SW480 (cell line): Measurements from ENCODE around the gene STT3A.
"Not testable (repeated sequence)": the region's sequence is repeated elsewhere in the genome, so short reads cannot be mapped to it uniquely, and the experiment has no call there.

Experiments
- DNase-seq: peaks from one replicate; pipeline ENCODE4 v3.0.0-alpha.2; 2016; ENCODE audit warnings: low spot score

Gene STT3A

GRCh38 chr11:125592305-125593113, at the start of gene STT3A:
Gene STT3A (plus strand): TSS chr11:125592852. CDS start chr11:125595916, 3,064 bp downstream.
- peak; percentile 100 for DNase-seq

GRCh38 chr11:125550780-125551179, 41.9 kb upstream of the STT3A start:
- no peak for DNase-seq

DNA sequence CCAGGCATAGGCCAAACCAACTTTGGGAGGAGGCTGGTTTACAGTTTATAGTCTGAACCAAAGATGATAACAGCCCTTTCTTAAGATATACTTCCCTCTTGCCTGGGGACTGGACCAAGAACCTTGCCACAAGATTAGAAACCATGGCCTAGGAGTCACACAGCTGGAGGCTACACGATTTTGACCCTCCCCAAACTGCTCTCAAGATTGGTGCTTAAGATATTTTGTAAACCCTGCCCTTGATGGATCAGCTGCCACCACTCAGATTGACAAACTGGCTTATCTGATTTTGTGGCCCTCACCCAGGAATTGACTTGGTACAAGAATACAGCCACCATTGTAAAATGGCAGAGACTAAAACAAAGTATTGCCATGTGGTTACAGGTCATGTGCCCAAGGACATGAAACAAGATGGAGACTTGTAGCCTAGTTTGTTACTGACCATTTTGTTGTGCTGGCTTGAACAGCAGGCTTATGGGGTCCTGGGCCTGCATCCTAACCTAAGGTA, 40.8 kb upstream of the STT3A start:
- DNase-seq, result no peak

- DNase-seq, result no peak
These were observed 39.7 kb upstream of the STT3A start for GRCh38 chr11:125552927-125553326.

- DNase-seq, result no peak
These were observed 39.3 kb upstream of the STT3A start for GRCh38 chr11:125553357-125553756.

GRCh38 chr11:125554038-125554437, 38.6 kb upstream of the STT3A start:
- DNase-seq, result no peak

DNA sequence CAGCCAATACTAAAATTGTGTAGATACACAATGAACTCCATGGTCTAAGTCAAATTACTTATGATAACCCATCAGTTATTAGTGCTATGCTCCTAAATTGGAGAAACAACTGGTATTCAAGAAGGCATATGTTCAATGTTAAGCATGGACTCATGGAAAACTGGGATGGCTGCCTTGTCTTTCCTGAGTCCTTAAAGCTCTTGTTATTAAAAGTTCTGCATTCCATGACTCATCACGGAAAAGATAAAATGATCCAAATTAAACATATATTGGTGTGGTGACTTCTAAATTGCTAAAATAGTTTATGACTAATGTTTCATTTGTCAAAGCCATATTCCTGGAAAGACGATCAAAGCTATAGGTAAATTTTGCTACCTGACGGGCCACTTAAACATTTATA, 32.8 kb upstream of the STT3A start:
- no peak for DNase-seq

GRCh38 chr11:125561924-125562323, 30.7 kb upstream of the STT3A start:
- DNase-seq, result no peak

DNA sequence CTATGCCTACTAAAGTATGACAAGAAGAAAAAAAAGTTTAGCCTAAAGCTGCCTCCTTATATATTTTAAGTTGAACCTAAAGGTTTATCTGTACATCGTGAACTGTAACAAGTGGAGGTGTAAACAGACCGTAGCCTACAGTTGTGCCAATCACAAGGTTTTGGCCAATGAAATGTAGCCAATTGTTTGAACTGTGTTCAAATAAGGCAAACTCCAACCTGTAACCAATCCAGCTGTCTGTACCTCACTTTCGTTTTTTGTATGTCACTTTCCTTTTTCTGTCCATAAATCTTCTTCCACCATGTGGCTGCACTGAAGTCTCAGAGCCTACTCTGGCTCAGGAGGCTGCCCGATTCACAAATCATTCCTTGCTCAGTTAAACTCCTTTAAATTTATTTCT, 30.2 kb upstream of the STT3A start:
- no peak for DNase-seq

- DNase-seq, result no peak
These were observed 28.3 kb upstream of the STT3A start for GRCh38 chr11:125564357-125564756.

GRCh38 chr11:125566235-125566634, 26.4 kb upstream of the STT3A start:
- DNase-seq, result no peak

- DNase-seq, result peak; percentile 89
These were observed 23.4 kb upstream of the STT3A start, which contains the start of gene EI24 for GRCh38 chr11:125568970-125569914. Gene EI24 (plus strand): TSS chr11:125569477. CDS start chr11:125572528, 3,051 bp downstream.

DNA sequence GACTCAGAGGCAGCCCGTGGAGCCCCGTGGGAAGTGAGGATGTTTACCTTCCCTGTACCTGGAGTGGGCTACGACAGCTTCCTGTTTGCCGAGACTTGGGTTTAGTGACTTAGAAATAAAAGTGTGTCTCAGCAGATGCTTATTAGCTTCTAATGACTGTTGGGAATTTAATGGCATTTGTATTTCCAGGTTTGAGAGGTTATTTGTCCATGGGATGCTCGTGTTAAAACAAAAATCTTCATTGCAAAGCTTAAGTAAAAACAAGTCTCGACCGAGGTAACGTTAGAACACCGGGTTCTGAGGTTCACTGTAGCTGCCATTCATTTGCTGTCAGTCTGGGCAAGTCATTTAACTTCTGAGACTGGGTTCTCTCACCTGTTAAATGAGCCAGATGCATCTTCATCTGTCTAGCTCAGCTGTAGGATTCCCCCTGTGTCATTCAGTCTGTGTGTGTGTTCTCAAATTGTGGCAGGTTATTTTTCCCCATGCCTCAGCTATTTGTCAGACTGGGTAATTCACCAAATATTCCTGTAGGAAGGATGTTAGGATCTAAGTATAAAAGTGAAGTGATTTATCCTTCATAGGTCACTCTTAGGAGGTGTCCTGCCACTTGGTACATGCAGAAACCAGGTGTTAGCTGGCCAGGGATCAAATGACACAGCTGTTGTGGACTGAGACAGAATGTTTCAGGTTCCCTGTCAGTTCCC, 22.6 kb upstream of the STT3A start:
- peak; percentile 15 for DNase-seq

DNA sequence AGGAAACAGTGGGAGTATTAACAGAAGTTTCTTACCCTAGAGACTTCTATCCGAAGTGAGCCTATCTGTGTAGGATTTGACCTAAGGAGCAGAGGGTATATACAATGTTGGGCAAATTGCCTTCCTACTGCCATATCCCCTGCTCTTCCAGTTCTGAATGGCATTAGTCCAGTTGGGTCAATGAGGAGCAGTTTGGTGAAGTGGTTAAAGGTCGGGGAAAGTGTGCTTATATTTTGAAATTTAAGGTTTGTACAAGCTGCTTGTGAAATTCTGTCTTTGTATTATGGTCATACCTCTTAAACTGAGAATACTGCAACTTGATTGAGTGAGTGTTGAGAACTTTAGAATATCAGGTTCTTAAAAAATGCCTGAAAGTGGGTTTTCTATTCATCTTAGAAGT, 21.7 kb upstream of the STT3A start:
- DNase-seq, result no peak

- no peak for DNase-seq
These were observed 19.7 kb upstream of the STT3A start for GRCh38 chr11:125572916-125573315.

GRCh38 chr11:125577181-125577580, 15.5 kb upstream of the STT3A start:
- DNase-seq, result not testable (repeated sequence)

GRCh38 chr11:125578783-125579182, 13.9 kb upstream of the STT3A start:
- DNase-seq, result no peak

GRCh38 chr11:125579811-125580210, 12.8 kb upstream of the STT3A start:
- no peak for DNase-seq

GRCh38 chr11:125583496-125583895, 9.2 kb upstream of the STT3A start:
- DNase-seq, result no peak

- no peak for DNase-seq
These were observed 7.2 kb upstream of the STT3A start for GRCh38 chr11:125585487-125585886.

DNA sequence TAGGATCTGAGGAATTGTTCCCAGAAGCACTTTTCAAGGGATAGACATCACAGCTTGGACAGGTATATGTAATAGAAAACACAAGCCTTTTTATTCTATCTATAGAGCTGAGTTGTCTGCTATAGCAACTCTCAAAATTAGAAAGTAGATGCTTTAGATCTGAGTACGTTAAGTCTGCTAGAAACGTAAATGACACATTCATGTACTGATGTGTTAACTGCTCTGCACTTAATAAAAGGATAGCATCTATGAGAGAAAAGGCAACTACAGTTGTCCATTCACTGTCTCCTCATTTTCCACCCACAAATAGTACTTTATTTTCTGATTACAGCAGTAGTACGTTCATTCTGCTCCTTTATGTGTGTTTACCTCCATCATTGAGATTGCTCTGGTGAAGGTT, 6.0 kb upstream of the STT3A start:
- DNase-seq, result no peak

- no peak for DNase-seq
These were observed 5.2 kb upstream of the STT3A start for GRCh38 chr11:125587480-125587879.
